ENCODE data around the gene ZNF385B. TPM values are rescaled to one million over a fixed set of nuclear protein-coding genes. Genes with fewer than 3 reads are reported as not detected.

ZNF385B gene
- total RNA-seq, 1 donor from 2014 or later: 8.3 TPM

GRCh38 chr2:179559108-179559806, 302.2 kb downstream of the ZNF385B start:
- ATAC-seq: peak; percentile 10

GRCh38 chr2:179558010-179558934, 303.1 kb downstream of the ZNF385B start:
- ATAC-seq: peak; percentile 84
- no peak for DNase-seq (ENCODE audit: low spot score)

More at GRCh38 chr2:179559108-179559806, 302.2 kb downstream of the ZNF385B start:
- no peak for DNase-seq (ENCODE audit: low spot score)

- ATAC-seq: no peak
- DNase-seq (ENCODE audit: low spot score): no peak
Measured at GRCh38 chr2:179556425-179556824, 305.0 kb downstream of the ZNF385B start.

GRCh38 chr2:179555691-179556283, 305.6 kb downstream of the ZNF385B start:
- ATAC-seq (no peak), DNase-seq (ENCODE audit: low spot score) (no peak)

- ATAC-seq: no peak
- no peak for DNase-seq (ENCODE audit: low spot score)
Measured at GRCh38 chr2:179554639-179555386, 306.6 kb downstream of the ZNF385B start.

- no peak for ATAC-seq
- DNase-seq (ENCODE audit: low spot score): no peak
Measured at GRCh38 chr2:179553382-179553781, 308.0 kb downstream of the ZNF385B start.

- no peak for DNase-seq (ENCODE audit: low spot score)
- no peak for ATAC-seq
Measured at GRCh38 chr2:179551539-179552045, 309.8 kb downstream of the ZNF385B start.

GRCh38 chr2:179550849-179551248, 310.6 kb downstream of the ZNF385B start:
- DNase-seq (ENCODE audit: low spot score) (no peak), ATAC-seq (peak; percentile 31)

- DNase-seq (ENCODE audit: low spot score) (no peak), ATAC-seq (peak; percentile 74)
Measured at GRCh38 chr2:179550214-179550613, 311.2 kb downstream of the ZNF385B start.

GRCh38 chr2:179546656-179547055, 314.8 kb downstream of the ZNF385B start:
- no peak for DNase-seq (ENCODE audit: low spot score)
- ATAC-seq: no peak

GRCh38 chr2:179545024-179545423, 316.4 kb downstream of the ZNF385B start:
- no peak for ATAC-seq
- DNase-seq (ENCODE audit: low spot score): no peak

GRCh38 chr2:179543361-179543901, 318.0 kb downstream of the ZNF385B start:
- ATAC-seq (no peak), DNase-seq (ENCODE audit: low spot score) (no peak)

GRCh38 chr2:179541586-179541985, 319.8 kb downstream of the ZNF385B start:
- DNase-seq (ENCODE audit: low spot score) (no peak), ATAC-seq (no peak)

- DNase-seq (ENCODE audit: low spot score): no peak
- no peak for ATAC-seq
Measured at GRCh38 chr2:179539124-179539511, 322.3 kb downstream of the ZNF385B start.

GRCh38 chr2:179538406-179539123, 322.8 kb downstream of the ZNF385B start:
- ATAC-seq: no peak
- DNase-seq (ENCODE audit: low spot score): no peak

GRCh38 chr2:179536185-179536584, 325.2 kb downstream of the ZNF385B start:
- ATAC-seq: no peak
- no peak for DNase-seq (ENCODE audit: low spot score)

- DNase-seq (ENCODE audit: low spot score): no peak
- no peak for ATAC-seq
Measured at GRCh38 chr2:179533875-179534274, 327.5 kb downstream of the ZNF385B start.

GRCh38 chr2:179532863-179533278, 328.5 kb downstream of the ZNF385B start:
- DNase-seq (ENCODE audit: low spot score) (no peak), ATAC-seq (no peak)

- DNase-seq (ENCODE audit: low spot score) (no peak), ATAC-seq (no peak)
Measured at GRCh38 chr2:179528576-179529069, 332.8 kb downstream of the ZNF385B start.
